Neural progenitor cell (in vitro differentiated cells): ENCODE results near the gene PSTPIP1.

Experiments used
- CTCF ChIP-seq: fragments of 200-600 bp; sonication (generic); IDR thresholded peaks from 2 replicates; pipeline ENCODE4 v1.5.1; 2017; ENCODE audit warnings: antibody characterized with exemption, mild to moderate bottlenecking
- EZH2phosphoT487 ChIP-seq: fragments of 200-600 bp; sonication (generic); IDR thresholded peaks from 2 replicates; pipeline ENCODE4 v1.6.1; 2017; ENCODE audit warnings: antibody characterized with exemption

- TF ChIP-seq CTCF, result no peak
- no peak for TF ChIP-seq EZH2phosphoT487
Observed at GRCh38 chr15:76976141-76976540, 18.8 kb upstream of the PSTPIP1 start.
